ENCODE results near the gene FSTL5.

GRCh38 chr4:162056990-162057389 is 106.8 kb downstream of the FSTL5 start:
- TF ChIP-seq PPARA (CRISPR knock-in tag; IDR thresholded peaks at IDR 0.05; ENCODE audit: borderline replicate concordance): no peak
- TF ChIP-seq ARNTL (CRISPR knock-in tag; IDR thresholded peaks at IDR 0.05; ENCODE audit: borderline replicate concordance, low read depth): no peak
- no peak for TF ChIP-seq PATZ1 (CRISPR knock-in tag; IDR thresholded peaks at IDR 0.05; ENCODE audit: borderline replicate concordance)

Measured in SK-N-SH treated with all-trans-retinoic acid at 6 μM for 48 hours (cell line).